Measurements from ENCODE around the gene MAEA. TPM values are rescaled to one million over a fixed set of nuclear protein-coding genes. Genes with fewer than 3 reads are reported as not detected.

MAEA gene
- total RNA-seq, 2 donors from 2014 or later = 37.5 to 43.7 TPM

GRCh38 chr4:1294424-1294823 is 4.7 kb downstream of the MAEA start:
- intact Hi-C loops (cut with DNase I) = no loop called here
- peak; percentile 62 for DNase-seq (ENCODE audit: low spot score)

GRCh38 chr4:1294891-1295290 is 5.2 kb downstream of the MAEA start:
- DNase-seq (ENCODE audit: low spot score) = peak; percentile 67
- intact Hi-C loops (cut with DNase I) = no loop called here

GRCh38 chr4:1295405-1296055 is 5.8 kb downstream of the MAEA start:
- peak; percentile 68 for DNase-seq (ENCODE audit: low spot score)
- intact Hi-C loops (cut with DNase I) = no loop called here

DNA sequence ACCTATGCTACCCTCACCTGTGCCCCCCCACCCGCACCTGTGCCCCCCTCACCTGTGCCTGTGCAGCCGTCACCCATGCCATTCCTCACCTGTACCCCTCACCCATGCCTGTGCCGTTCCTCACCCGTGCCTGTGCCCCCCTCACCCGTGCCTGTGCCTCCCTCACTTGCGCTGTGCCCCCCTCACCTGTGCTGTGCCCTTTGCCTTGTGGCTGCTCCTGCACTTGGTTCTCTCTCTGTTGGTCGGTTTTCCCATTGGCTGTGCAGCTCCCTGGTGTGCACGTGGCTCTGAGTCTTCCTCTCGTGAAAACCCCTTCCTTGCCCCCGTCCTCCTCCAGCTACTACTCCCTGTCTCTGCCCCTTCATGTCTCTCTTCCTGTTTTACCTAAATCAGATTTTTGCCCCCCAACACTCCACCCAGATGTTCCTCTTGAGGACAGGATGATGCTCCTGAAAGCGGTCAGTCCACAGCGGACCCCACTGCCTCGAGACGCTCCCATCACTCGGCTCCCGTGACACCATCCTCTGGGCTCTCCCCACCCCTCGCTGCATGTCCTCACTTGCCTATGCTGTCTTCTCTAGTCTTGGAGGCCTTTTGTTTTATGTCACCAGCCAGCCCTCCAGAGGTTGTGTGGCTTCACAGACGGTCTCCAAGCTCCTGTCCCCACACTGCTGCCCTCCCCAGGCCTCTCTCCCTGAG is 6.8 kb downstream of the MAEA start:
- peak; percentile 57 for DNase-seq (ENCODE audit: low spot score)
- intact Hi-C loops (cut with DNase I) = no loop called here

- DNase-seq (ENCODE audit: low spot score) = peak; percentile 80
- intact Hi-C loops (cut with DNase I) = no loop called here
Observed at GRCh38 chr4:1297023-1297395, 7.3 kb downstream of the MAEA start.

DNA sequence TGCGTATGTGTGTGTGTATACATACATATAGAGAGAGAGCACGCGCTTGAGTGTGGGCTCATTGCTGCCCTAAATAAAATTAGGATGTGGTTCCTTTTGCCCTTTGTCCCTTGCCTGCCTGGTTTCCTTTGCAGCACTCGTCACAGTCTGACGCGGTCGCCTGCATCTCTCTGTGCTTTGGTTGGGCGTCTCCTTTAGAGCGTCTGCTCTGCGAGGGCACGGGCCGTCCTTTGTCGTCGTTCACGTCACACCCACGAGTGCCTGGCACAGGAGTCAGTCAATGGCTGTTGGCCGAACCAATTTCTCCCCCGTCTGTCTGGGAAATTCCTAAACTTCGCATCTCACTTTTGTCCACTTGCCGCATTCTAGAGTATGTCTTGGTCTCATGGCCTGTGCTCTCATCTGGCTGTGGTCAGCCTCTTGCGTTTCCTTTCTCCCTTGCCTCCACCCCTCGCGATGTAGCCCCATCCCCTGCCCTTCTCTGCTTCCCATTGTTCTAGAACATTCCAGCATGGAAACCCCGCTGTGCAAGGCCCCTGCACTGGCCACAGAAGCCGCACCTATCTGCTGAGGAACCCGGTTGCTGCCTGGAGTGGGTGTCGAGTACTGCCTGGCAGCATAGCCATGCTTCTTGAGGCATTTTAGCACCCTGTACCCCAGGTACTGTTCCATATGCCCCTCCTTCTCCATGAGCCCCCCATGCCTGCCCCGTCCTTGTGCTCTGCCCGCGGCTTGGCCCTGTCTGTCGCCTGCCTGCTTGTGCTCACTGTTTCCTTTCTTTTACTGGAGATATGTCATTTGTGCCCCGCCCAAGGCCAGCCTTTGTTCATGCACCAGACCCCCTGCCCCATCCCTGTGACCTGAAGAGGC is 8.0 kb downstream of the MAEA start:
- intact Hi-C loops (cut with DNase I) = no loop called here
- DNase-seq (ENCODE audit: low spot score) = peak; percentile 76

DNA sequence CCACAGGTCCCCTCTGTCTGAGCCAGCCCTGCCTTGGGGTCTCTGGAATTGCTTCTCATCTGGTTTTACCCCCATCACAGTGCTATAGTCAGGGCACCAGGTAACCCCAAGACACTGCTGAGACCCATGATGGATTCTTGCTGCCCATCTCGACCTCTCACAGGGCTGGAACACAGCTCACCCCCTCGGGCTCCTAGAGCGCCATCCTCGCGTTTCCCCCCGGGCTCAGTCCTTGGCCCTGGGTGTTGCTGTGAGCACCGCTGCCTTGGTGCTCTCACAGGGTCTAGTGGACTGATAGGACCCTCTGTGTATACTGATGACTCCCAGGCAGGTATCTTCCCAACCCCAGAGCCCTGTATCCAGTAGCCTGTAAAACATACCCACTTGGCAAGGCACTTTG is 8.8 kb downstream of the MAEA start:
- DNase-seq (ENCODE audit: low spot score) = peak; percentile 36

DNA sequence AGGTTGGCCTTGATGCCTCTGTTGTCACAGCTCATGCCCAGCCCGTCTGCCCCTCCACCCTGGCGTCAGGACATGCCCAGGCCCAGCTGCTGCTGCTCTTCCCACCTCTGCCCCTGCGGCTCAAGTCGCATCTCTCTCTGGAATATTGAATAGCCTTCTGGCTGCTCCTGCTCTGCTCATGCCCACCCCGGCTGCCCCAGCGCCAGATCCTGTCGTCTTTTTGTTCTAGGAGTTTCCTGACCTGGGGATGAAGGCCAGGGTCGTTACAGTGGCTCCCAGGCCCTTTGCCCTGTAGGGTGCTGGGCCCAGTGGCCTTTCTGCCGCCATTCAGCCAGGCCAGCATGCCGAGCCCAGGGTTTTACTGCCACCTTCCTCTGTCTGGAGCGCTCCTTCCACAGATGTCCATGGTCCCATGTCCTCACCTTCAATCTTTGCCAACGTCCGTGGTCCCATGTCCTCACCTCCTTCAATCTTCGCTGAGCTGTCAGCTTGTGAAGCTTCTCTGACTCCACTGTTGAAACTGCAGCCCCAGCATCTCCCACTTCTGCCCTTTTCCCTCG is 9.7 kb downstream of the MAEA start:
- intact Hi-C loops (cut with DNase I) = no loop called here
- peak; percentile 59 for DNase-seq (ENCODE audit: low spot score)

More for the DNA sequence above, 8.8 kb downstream of the MAEA start:
- intact Hi-C loops (cut with DNase I) = no loop called here

DNA sequence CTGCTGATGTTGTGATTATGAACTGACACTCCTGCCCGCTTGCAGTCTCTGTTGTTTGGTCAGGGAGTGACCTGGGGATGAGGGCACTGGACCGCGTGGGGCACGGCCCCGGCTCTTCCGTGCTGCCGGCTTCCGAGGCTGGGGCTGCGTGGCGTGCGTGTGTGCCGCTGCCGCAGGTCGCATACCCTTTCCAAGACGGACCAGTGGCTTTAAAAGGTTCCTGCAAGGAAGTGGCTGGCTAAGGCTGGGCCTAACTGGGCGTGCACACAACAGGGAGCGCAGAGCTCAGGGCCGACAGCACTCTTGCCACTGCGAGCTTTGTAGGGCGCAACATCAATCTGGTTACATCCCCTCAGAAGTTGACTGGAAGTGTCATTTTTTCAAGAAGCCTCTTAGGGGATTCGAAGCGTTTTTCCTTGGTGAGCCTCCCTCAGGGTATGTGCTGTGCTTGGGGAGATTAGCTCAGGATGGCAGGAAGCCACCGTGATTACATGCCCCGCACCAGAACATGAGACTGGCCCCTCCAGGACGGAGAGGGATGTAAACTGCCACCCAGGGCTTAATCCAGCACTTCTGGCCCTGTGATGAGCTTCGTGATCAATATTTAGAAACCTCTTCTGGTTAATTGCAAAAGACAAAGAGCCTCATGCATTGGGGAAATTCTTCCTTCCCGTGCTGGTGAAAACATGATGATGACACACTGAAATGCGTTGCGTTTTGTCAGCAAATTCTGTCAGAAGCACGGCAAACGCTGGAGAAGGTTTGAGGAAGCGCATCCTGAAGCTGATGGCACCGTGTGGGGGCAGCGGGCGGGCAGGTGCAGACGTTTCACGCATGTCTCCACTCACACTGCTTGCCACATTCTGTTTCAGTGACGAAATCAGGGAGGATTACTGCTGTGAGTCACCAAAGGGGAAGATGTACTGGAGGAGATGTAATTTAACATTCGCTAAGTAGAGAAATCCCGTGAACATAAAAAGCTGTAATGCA is 11.1 kb downstream of the MAEA start:
- intact Hi-C loops (cut with DNase I) = no loop called here
- DNase-seq (ENCODE audit: low spot score) = peak; percentile 93

DNA sequence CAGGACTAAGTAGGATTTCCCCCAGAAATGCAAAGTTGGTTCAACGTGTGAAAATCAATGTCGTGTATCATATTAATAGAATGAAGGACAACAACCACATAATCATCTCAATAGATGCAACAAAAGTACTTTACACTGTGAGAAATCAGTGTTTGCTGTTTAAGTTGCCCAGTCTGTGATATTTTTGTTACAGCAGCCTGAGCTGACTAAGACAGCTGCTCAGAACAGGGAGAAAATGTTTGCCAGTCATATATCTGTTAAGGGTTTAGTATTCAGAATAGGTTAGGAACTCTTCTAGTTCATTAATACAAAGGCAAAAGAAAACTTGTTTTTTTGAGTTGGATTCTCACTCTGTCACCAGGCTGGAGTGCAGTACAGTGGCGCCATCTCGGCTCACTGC is 12.5 kb downstream of the MAEA start:
- intact Hi-C loops (cut with DNase I) = no loop called here
- no peak for DNase-seq (ENCODE audit: low spot score)

- DNase-seq (ENCODE audit: low spot score) = no peak
- intact Hi-C loops (cut with DNase I) = no loop called here
Observed at GRCh38 chr4:1305261-1305711, 15.6 kb downstream of the MAEA start.

GRCh38 chr4:1305781-1306455 is 16.2 kb downstream of the MAEA start:
- intact Hi-C loops (cut with DNase I) = no loop called here

DNA sequence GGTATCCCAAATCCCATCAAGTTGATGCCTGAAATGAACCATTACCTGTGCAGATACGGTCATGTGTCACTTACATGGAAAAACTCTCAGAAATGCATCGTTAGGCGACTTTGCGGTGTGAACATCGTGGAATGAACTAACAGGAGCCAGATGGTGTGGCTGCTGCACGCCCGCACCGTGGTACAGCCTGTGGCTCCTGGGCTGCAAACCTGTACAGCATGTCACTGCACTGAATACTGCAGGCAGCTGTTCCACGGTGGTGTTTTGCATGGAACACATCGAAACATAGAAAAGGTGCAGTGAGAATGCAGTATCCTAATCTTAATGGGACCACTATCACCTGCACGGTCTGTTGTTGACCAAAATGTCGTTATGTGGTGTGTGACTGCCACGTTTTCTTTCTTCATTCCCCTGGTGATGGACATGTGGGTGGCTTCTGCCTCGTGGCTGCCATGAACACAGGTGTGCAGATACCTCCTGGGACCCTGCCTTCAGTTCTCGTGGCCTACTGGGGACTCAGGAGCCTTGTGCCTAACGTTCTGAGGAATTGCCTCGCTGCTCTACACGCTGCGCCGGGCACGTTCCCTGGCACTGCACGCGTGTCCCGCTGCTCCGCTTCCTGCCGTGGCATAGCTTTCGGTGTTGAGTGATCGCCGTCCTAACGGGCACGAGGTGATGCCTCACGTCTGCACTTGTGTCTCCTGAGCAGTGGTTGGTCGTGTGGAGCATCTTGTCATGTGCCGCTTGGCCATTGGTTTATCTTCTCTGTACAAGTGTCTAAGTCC is 18.5 kb downstream of the MAEA start:
- intact Hi-C loops (cut with DNase I) = no loop called here
- no peak for DNase-seq (ENCODE audit: low spot score)

More at GRCh38 chr4:1305781-1306455, 16.2 kb downstream of the MAEA start:
- peak; percentile 40 for DNase-seq (ENCODE audit: low spot score)

- DNase-seq (ENCODE audit: low spot score) = peak; percentile 97
- intact Hi-C loops (cut with DNase I) = no loop called here
Observed at GRCh38 chr4:1309261-1310010, 19.7 kb downstream of the MAEA start.

DNA sequence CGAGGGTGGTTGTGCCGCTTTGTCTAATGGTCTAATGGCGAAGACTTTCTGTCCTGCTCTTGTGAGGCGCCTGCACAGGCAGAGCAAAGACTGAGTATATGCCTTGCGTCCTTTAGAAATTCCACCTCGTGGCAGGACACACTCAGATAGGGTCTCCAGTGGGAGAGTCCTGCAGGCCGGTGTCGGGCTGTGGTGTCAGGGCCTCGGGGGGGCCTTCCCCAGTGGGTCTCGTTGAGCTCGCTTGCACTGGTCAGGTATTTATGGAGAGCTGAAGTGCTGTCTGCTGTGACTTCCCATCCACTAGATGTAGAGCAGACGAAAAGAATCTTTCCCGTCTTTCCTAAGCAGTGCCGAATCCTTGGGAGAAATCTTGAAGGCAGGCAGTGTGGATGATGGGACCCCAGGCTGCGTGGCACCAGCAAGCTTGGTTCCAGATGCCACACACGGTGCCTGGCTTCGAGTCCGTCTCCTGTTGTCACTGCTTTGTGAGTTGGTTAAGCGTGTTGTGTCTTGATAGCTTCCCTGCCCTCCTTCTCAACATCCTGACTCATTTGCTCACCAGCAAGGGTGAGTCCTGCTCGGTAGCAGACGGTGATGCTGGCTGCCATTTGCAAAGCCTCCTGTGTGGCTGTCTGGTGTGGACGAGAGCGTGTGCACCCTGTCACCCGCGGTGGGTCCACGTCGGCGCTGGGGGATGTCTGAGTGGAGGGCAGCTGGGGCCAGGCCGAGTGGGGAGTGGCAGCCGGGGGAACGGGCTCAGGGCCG is 20.5 kb downstream of the MAEA start:
- DNase-seq (ENCODE audit: low spot score) = no peak
- intact Hi-C loops (cut with DNase I) = no loop called here
